NCI-H128 (cell line): ENCODE data around the gene DSTN.

Experiments
- DNase-seq: peaks from one replicate; lab custom pipeline; 2025; ENCODE audit not compliant: unreplicated experiment; lab: John Stamatoyannopoulos, UW

DSTN gene

GRCh38 chr20:17636523-17637412 is 66.9 kb downstream of the DSTN start:
- no peak for DNase-seq

- DNase-seq = no peak
Observed at GRCh38 chr20:17637413-17637780, 67.5 kb downstream of the DSTN start.

- no peak for DNase-seq
Observed at GRCh38 chr20:17637985-17638640, 68.2 kb downstream of the DSTN start.

GRCh38 chr20:17638835-17639407 is 69.0 kb downstream of the DSTN start:
- no peak for DNase-seq

- DNase-seq = no peak
Observed at GRCh38 chr20:17640146-17640874, 70.4 kb downstream of the DSTN start.

- no peak for DNase-seq
Observed at GRCh38 chr20:17640875-17641378, 71.1 kb downstream of the DSTN start.

- no peak for DNase-seq
Observed at GRCh38 chr20:17641520-17641964, 71.7 kb downstream of the DSTN start.

GRCh38 chr20:17641993-17642392 is 72.1 kb downstream of the DSTN start:
- DNase-seq = no peak

- no peak for DNase-seq
Observed at GRCh38 chr20:17642404-17643269, 72.8 kb downstream of the DSTN start.

GRCh38 chr20:17643531-17644188 is 73.8 kb downstream of the DSTN start:
- DNase-seq = no peak

GRCh38 chr20:17644451-17644850 is 74.6 kb downstream of the DSTN start:
- no peak for DNase-seq

GRCh38 chr20:17645010-17645409 is 75.1 kb downstream of the DSTN start:
- no peak for DNase-seq

GRCh38 chr20:17645546-17646208 is 75.8 kb downstream of the DSTN start:
- no peak for DNase-seq

GRCh38 chr20:17646209-17646960 is 76.5 kb downstream of the DSTN start:
- DNase-seq = no peak

GRCh38 chr20:17646961-17647301 is 77.1 kb downstream of the DSTN start:
- peak; percentile 29 for DNase-seq

GRCh38 chr20:17647391-17648314 is 77.8 kb downstream of the DSTN start:
- no peak for DNase-seq

GRCh38 chr20:17648315-17648646 is 78.4 kb downstream of the DSTN start:
- no peak for DNase-seq
